K562 (cell line): ENCODE results near the gene TNIK.

Experiments used
- BCL6 ChIP-seq: fragments of 250-450 bp; sonication (Bioruptor Pico); IDR thresholded peaks from 2 replicates; pipeline ENCODE4 v1.4.0; 2020
- EP300 ChIP-seq: IDR thresholded peaks from 2 replicates; pipeline ENCODE4 v1.6.1; 2012; ENCODE audit warnings: low read length, improper control_type of control experiment
- ESRRB ChIP-seq: fragments of 250-450 bp; sonication (Bioruptor Pico); IDR thresholded peaks from 2 replicates; pipeline ENCODE4 v1.5.0; 2020; ENCODE audit warnings: mild to moderate bottlenecking, moderate library complexity, borderline replicate concordance
- L3MBTL2 ChIP-seq: fragments of 450-650 bp; IDR thresholded peaks from 2 replicates; pipeline ENCODE4 v1.6.1; 2016; ENCODE audit warnings: mild to moderate bottlenecking, moderate library complexity
- NCOR1 ChIP-seq: fragments of 450-650 bp; IDR thresholded peaks from 2 replicates; pipeline ENCODE4 v1.6.1; 2016; ENCODE audit warnings: mild to moderate bottlenecking, moderate library complexity
- SREBF2 ChIP-seq: sonication (generic); formaldehyde crosslinking; IDR thresholded peaks from 2 replicates; pipeline ENCODE4 v1.4.0; 2020; ENCODE audit warnings: mild to moderate bottlenecking, missing genetic modification reagents
- ZBTB1 ChIP-seq: sonication (generic); formaldehyde crosslinking; IDR thresholded peaks from 2 replicates; pipeline ENCODE4 v1.8.1; 2023; ENCODE audit warnings: missing genetic modification reagents, low read depth, mild to moderate bottlenecking, borderline replicate concordance

DNA sequence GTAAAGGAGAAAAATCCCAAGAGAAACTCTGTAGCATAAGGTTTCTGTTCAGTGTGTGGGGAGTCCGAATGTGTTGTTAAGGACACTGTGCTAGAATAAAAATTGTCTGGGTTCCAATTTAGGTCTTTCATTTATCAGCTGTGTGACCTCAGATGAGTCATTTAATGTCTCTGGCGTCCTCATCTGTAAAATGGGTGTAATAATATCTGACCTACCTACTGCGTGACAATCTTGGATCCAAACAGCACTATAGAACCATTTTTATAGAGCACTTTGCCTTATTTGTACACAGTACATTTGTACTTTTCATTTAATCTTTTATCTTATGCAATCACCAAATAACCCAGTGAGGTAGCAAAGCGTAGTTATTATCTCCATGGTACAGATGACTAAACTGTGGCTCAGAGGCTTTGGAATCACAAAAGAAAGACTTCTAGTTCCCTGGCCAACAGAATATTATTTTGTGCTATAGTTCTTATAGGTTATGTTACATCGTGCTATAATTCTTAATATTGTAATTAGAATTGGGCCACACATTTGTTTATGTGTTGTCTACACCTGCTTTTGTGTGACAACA lies 46.6 kb upstream of the TNIK start:
- TF ChIP-seq NCOR1 (no peak), SREBF2 (no peak), ESRRB (CRISPR knock-in tag) (no peak), ZBTB1 (CRISPR knock-in tag) (no peak), BCL6 (CRISPR knock-in tag) (no peak), EP300 (no peak), L3MBTL2 (no peak)
